ENCODE measurements around the gene DGKD. TPM values are rescaled to one million over a fixed set of nuclear protein-coding genes. Genes with fewer than 3 reads are reported as not detected.
A peak's percentile ranks its signal among the peaks of the same experiment; 100 is the strongest.

The DGKD gene
- polyA plus RNA-seq, 1 donor: 20.7 TPM

GRCh38 chr2:233436691-233437438 is 82.6 kb downstream of the DGKD start:
- no peaks in the 10 kb centered on the region for H3K9me3 ChIP-seq (ENCODE audit: control insufficient read depth, low read depth, low read length)
- no peak overlapping the region for H3K27ac ChIP-seq (ENCODE audit: low read length)
- WGBS (ENCODE audit: insufficient coverage, low lambda C conversion rate): no CpG with 5 or more reads among the region's 17 CpGs
- no peaks in the 10 kb centered on the region for H3K27me3 ChIP-seq (ENCODE audit: control insufficient read depth, insufficient read depth, low read length)
- H3K4me1 ChIP-seq (ENCODE audit: control insufficient read depth, insufficient read depth, low read length): peaks cover 1% of the 10 kb centered on the region
- peaks cover 57% of the 10 kb centered on the region for H3K36me3 ChIP-seq (ENCODE audit: control insufficient read depth, insufficient read depth, low read length)
- H3K4me3 ChIP-seq (ENCODE audit: low read length): no peak overlapping the region
- no peak for DNase-seq

GRCh38 chr2:233437439-233437955 is 83.2 kb downstream of the DGKD start:
- Histone ChIP-seq H3K4me1 (ENCODE audit: control insufficient read depth, insufficient read depth, low read length) (no peaks in the 10 kb centered on the region), H3K9me3 (ENCODE audit: control insufficient read depth, low read depth, low read length) (no peaks in the 10 kb centered on the region), H3K27ac (ENCODE audit: low read length) (no peak overlapping the region), H3K4me3 (ENCODE audit: low read length) (no peak overlapping the region), H3K36me3 (ENCODE audit: control insufficient read depth, insufficient read depth, low read length) (peaks cover 60% of the 10 kb centered on the region), H3K27me3 (ENCODE audit: control insufficient read depth, insufficient read depth, low read length) (no peaks in the 10 kb centered on the region)
- DNase-seq: no peak
- WGBS (ENCODE audit: insufficient coverage, low lambda C conversion rate): no CpG with 5 or more reads among the region's 14 CpGs

- DNase-seq: no peak
- Histone ChIP-seq H3K4me1 (ENCODE audit: control insufficient read depth, insufficient read depth, low read length) (no peaks in the 10 kb centered on the region), H3K27me3 (ENCODE audit: control insufficient read depth, insufficient read depth, low read length) (no peaks in the 10 kb centered on the region), H3K27ac (ENCODE audit: low read length) (no peak overlapping the region), H3K36me3 (ENCODE audit: control insufficient read depth, insufficient read depth, low read length) (peaks cover 63% of the 10 kb centered on the region), H3K9me3 (ENCODE audit: control insufficient read depth, low read depth, low read length) (no peaks in the 10 kb centered on the region), H3K4me3 (ENCODE audit: low read length) (no peak overlapping the region)
- WGBS (ENCODE audit: insufficient coverage, low lambda C conversion rate): 98% methylated on average over 4 of the region's 15 CpGs
These were observed 84.4 kb downstream of the DGKD start for GRCh38 chr2:233438573-233439147.

GRCh38 chr2:233439191-233439590 is 84.9 kb downstream of the DGKD start:
- no peaks in the 10 kb centered on the region for H3K9me3 ChIP-seq (ENCODE audit: control insufficient read depth, low read depth, low read length)
- peaks cover 67% of the 10 kb centered on the region for H3K36me3 ChIP-seq (ENCODE audit: control insufficient read depth, insufficient read depth, low read length)
- 100% methylated on average over 1 of the region's 9 CpGs for WGBS (ENCODE audit: insufficient coverage, low lambda C conversion rate)
- no peak for DNase-seq
- no peak overlapping the region for H3K27ac ChIP-seq (ENCODE audit: low read length)
- H3K27me3 ChIP-seq (ENCODE audit: control insufficient read depth, insufficient read depth, low read length): no peaks in the 10 kb centered on the region
- H3K4me1 ChIP-seq (ENCODE audit: control insufficient read depth, insufficient read depth, low read length): no peaks in the 10 kb centered on the region
- no peak overlapping the region for H3K4me3 ChIP-seq (ENCODE audit: low read length)

- H3K27me3 ChIP-seq (ENCODE audit: control insufficient read depth, insufficient read depth, low read length): no peaks in the 10 kb centered on the region
- no peak for DNase-seq
- H3K4me3 ChIP-seq (ENCODE audit: low read length): no peak overlapping the region
- H3K4me1 ChIP-seq (ENCODE audit: control insufficient read depth, insufficient read depth, low read length): no peaks in the 10 kb centered on the region
- peaks cover 68% of the 10 kb centered on the region for H3K36me3 ChIP-seq (ENCODE audit: control insufficient read depth, insufficient read depth, low read length)
- no CpG with 5 or more reads among the region's 17 CpGs for WGBS (ENCODE audit: insufficient coverage, low lambda C conversion rate)
- H3K27ac ChIP-seq (ENCODE audit: low read length): no peak overlapping the region
- no peaks in the 10 kb centered on the region for H3K9me3 ChIP-seq (ENCODE audit: control insufficient read depth, low read depth, low read length)
These were observed 86.0 kb downstream of the DGKD start for GRCh38 chr2:233440314-233440713.

GRCh38 chr2:233440714-233441113 is 86.4 kb downstream of the DGKD start:
- H3K9me3 ChIP-seq (ENCODE audit: control insufficient read depth, low read depth, low read length): no peaks in the 10 kb centered on the region
- no peak overlapping the region for H3K27ac ChIP-seq (ENCODE audit: low read length)
- H3K27me3 ChIP-seq (ENCODE audit: control insufficient read depth, insufficient read depth, low read length): no peaks in the 10 kb centered on the region
- H3K4me3 ChIP-seq (ENCODE audit: low read length): no peak overlapping the region
- H3K4me1 ChIP-seq (ENCODE audit: control insufficient read depth, insufficient read depth, low read length): no peaks in the 10 kb centered on the region
- no peak for DNase-seq
- no CpG with 5 or more reads among the region's 9 CpGs for WGBS (ENCODE audit: insufficient coverage, low lambda C conversion rate)
- peaks cover 68% of the 10 kb centered on the region for H3K36me3 ChIP-seq (ENCODE audit: control insufficient read depth, insufficient read depth, low read length)

- no peak overlapping the region for H3K27ac ChIP-seq (ENCODE audit: low read length)
- H3K9me3 ChIP-seq (ENCODE audit: control insufficient read depth, low read depth, low read length): no peaks in the 10 kb centered on the region
- H3K36me3 ChIP-seq (ENCODE audit: control insufficient read depth, insufficient read depth, low read length): peaks cover 68% of the 10 kb centered on the region
- H3K4me3 ChIP-seq (ENCODE audit: low read length): no peak overlapping the region
- no peak for DNase-seq
- H3K4me1 ChIP-seq (ENCODE audit: control insufficient read depth, insufficient read depth, low read length): no peaks in the 10 kb centered on the region
- no CpG with 5 or more reads among the region's 26 CpGs for whole genome bisulfite sequencing (ENCODE audit: insufficient coverage, low lambda C conversion rate)
- H3K27me3 ChIP-seq (ENCODE audit: control insufficient read depth, insufficient read depth, low read length): no peaks in the 10 kb centered on the region
These were observed 87.1 kb downstream of the DGKD start for GRCh38 chr2:233441161-233442027.

- Histone ChIP-seq H3K27me3 (ENCODE audit: control insufficient read depth, insufficient read depth, low read length) (no peaks in the 10 kb centered on the region), H3K36me3 (ENCODE audit: control insufficient read depth, insufficient read depth, low read length) (peaks cover 68% of the 10 kb centered on the region), H3K27ac (ENCODE audit: low read length) (no peak overlapping the region), H3K4me3 (ENCODE audit: low read length) (no peak overlapping the region), H3K4me1 (ENCODE audit: control insufficient read depth, insufficient read depth, low read length) (no peaks in the 10 kb centered on the region), H3K9me3 (ENCODE audit: control insufficient read depth, low read depth, low read length) (no peaks in the 10 kb centered on the region)
- no peak for DNase-seq
- no CpG with 5 or more reads among the region's 4 CpGs for WGBS (ENCODE audit: insufficient coverage, low lambda C conversion rate)
These were observed 87.7 kb downstream of the DGKD start for GRCh38 chr2:233442028-233442310.

- Histone ChIP-seq H3K4me1 (ENCODE audit: control insufficient read depth, insufficient read depth, low read length) (no peaks in the 10 kb centered on the region), H3K27ac (ENCODE audit: low read length) (no peak overlapping the region), H3K27me3 (ENCODE audit: control insufficient read depth, insufficient read depth, low read length) (no peaks in the 10 kb centered on the region), H3K4me3 (ENCODE audit: low read length) (no peak overlapping the region), H3K9me3 (ENCODE audit: control insufficient read depth, low read depth, low read length) (no peaks in the 10 kb centered on the region), H3K36me3 (ENCODE audit: control insufficient read depth, insufficient read depth, low read length) (peaks cover 66% of the 10 kb centered on the region)
- WGBS (ENCODE audit: insufficient coverage, low lambda C conversion rate): 0% methylated on average over 1 of the region's 18 CpGs
- DNase-seq: peak; percentile 69
These were observed 89.4 kb downstream of the DGKD start for GRCh38 chr2:233443511-233444183.

- DNase-seq: no peak
- Histone ChIP-seq H3K27ac (ENCODE audit: low read length) (no peak overlapping the region), H3K9me3 (ENCODE audit: control insufficient read depth, low read depth, low read length) (no peaks in the 10 kb centered on the region), H3K4me1 (ENCODE audit: control insufficient read depth, insufficient read depth, low read length) (no peaks in the 10 kb centered on the region), H3K36me3 (ENCODE audit: control insufficient read depth, insufficient read depth, low read length) (peaks cover 64% of the 10 kb centered on the region), H3K27me3 (ENCODE audit: control insufficient read depth, insufficient read depth, low read length) (no peaks in the 10 kb centered on the region), H3K4me3 (ENCODE audit: low read length) (no peak overlapping the region)
- no CpG with 5 or more reads among the region's 11 CpGs for WGBS (ENCODE audit: insufficient coverage, low lambda C conversion rate)
These were observed 90.2 kb downstream of the DGKD start for GRCh38 chr2:233444501-233444900.

Data from large intestine (tissue), 3 donors.